Aorta (tissue), 5 donors: ENCODE data around the gene PLXNA2. TPM values are rescaled to one million over a fixed set of nuclear protein-coding genes. Genes with fewer than 3 reads are reported as not detected.

Experiments used
- ATAC-seq: fragments of 200-7000 bp; cut with Tn5 transposase; one replicate; pipeline ENCODE4 v1.9.1; 2022; ENCODE audit warnings: moderate library complexity; ENCODE audit not compliant: low FRiP score
- DNase-seq, 2 donors: peaks; one replicate each; pipeline ENCODE4 v3.0.0-alpha.2; 2020
- H3K27ac ChIP-seq, 2 donors: one replicate each; pipeline ENCODE4 v1.5.1; 2013; ENCODE audit warnings: low read length in 2 of 2, mild to moderate bottlenecking in 2 of 2, moderate library complexity in 2 of 2, control low read depth in 1 of 2, inconsistent platforms in 1 of 2, low read depth in 1 of 2
- H3K27me3 ChIP-seq, 2 donors: one replicate each; pipeline ENCODE4 v1.6.1; 2013; ENCODE audit warnings: control low read depth in 1 of 2, low read length in 1 of 2, mild to moderate bottlenecking in 1 of 2, moderate library complexity in 1 of 2; ENCODE audit not compliant: insufficient read depth in 2 of 2, control insufficient read depth in 1 of 2
- H3K36me3 ChIP-seq, 2 donors: one replicate each; pipeline ENCODE4 v1.6.1; 2013; ENCODE audit warnings: control low read depth in 1 of 2, low read length in 1 of 2, mild to moderate bottlenecking in 1 of 2; ENCODE audit not compliant: insufficient read depth in 2 of 2, control insufficient read depth in 1 of 2
- H3K4me1 ChIP-seq, 2 donors: one replicate each; pipeline ENCODE4 v1.6.1; 2013; ENCODE audit warnings: low read length in 2 of 2, control low read depth in 1 of 2, mild to moderate bottlenecking in 1 of 2, moderate library complexity in 1 of 2; ENCODE audit not compliant: insufficient read depth in 2 of 2, control insufficient read depth in 1 of 2
- H3K4me3 ChIP-seq, 2 donors: one replicate each; pipeline ENCODE4 v1.5.1; 2013; ENCODE audit warnings: low read length in 2 of 2, control low read depth in 1 of 2, mild to moderate bottlenecking in 1 of 2
- H3K9me3 ChIP-seq: one replicate; pipeline ENCODE4 v1.6.1; 2013; ENCODE audit warnings: mild to moderate bottlenecking, low read length; ENCODE audit not compliant: control insufficient read depth
- WGBS, 2 donors: extraction: QIAGEN DNeasy Blood & Tissue Kit; methylation state at CpG; one replicate each; pipeline ENCODE4 v1.1.7; 2013; 5-methylcytosine and 5-hydroxymethylcytosine counted together
- intact Hi-C, 2 donors: fragments of 100-400 bp; cut with DNase I; formaldehyde crosslinking; loops; one replicate each; pipeline versions ENCODE4 v1.14.2 to v1.15.0; 2022
- polyA plus RNA-seq, 2 donors: library from polyadenylated mRNA; stranded (reverse); fragments of 200-250 nt; gene quantifications; one replicate each; pipeline ENCODE4 v1.2.3, GENCODE V29; 2013
- total RNA-seq, 2 donors: library from RNA; stranded (reverse); fragmentation: NEBNext Ultra II Directional; extraction: Animal tissue kit (Norgen Biotek cat#: 25700); gene quantifications; one replicate each; pipeline ENCODE4 v1.2.1, GENCODE V29; 2021
- donor health status: healthy with polysubstance abuse.
- donor health status: Bipolar disorder and iron deficiency.
- donor health status: DM: no; HTN: no; CAD: no.
- donor health status: DM: no; HTN: no; CAD: no.
- donor health status: DM: yes; HTN: yes; CAD: no.

PLXNA2 gene
- total and polyA plus RNA-seq, 4 donors, result 2.9 to 37.3 (median 30.0) TPM

DNA sequence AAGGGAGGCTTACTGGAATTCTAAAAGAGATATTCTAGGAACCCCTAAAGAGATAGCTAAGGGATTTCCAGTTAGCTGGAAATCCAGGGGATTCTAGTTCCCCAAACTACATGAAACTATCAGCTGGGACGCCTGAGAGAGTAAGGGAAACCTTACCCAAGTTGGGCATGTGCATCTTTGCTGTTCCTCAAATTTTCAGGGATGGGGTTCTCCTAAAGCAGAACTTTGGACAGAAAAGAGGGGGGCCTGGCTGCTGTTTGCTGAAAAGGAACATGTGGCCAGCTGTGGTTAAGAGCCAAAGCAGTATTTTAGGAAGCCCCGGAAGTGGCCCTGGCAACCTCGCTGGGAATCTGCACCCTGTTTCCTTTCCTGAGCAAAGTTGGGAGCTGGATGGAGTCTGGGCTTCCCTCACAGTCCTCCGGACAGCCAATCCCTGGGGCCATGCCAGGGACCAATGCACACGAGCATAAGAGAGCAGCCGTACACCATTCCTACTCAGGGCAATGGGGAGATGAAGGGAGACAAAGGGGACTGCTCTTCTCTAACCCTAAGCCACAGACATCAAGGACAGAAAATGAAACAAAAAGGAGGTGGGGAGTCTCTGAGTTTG is 154.3 kb downstream of the PLXNA2 start:
- no peaks in the 10 kb centered on the region for H3K9me3 ChIP-seq
- ATAC-seq (no peak), DNase-seq (peak in 1 of 2 donors; percentile 53)
- H3K4me1 ChIP-seq, result no peaks in the 10 kb centered on the region
- intact Hi-C loops, result loop anchor here (5.0 kb wide), 2 partner anchors 68 to 157 kb away; no protein-coding TSS in a partner anchor
- H3K27ac ChIP-seq, result no peak overlapping the region
- no peak overlapping the region for H3K4me3 ChIP-seq
- H3K27me3 ChIP-seq, result no peaks in the 10 kb centered on the region
- peaks cover 0 to 8% of the 10 kb centered on the region in 2 donors for H3K36me3 ChIP-seq
- 14 to 15% methylated on average over 6 of the region's 6 CpGs for WGBS, 2 donors

DNA sequence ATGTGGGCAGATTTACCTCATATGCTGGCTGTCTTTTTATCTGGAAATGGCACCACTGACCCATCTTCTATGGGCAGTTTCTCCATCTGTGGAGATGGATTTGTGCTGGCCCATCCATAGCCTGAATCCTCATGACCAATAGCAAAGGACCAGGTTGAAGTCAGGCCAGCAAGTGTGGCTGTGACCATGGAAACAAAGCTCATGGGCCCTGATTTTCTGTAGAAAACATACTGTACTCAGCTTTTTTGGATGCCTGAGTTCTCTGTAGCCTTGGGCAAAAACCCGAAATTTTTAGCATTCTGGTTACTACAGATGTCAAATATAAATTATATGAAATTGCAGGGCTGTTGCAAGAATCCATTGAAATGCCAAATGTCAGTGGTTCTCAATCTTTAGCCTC is 155.0 kb downstream of the PLXNA2 start:
- no peak overlapping the region for H3K4me3 ChIP-seq
- DNase-seq, result no peak
- no peak overlapping the region for H3K27ac ChIP-seq
- no peak for ATAC-seq
- intact Hi-C loops, result no loop called here
- peaks cover 0 to 8% of the 10 kb centered on the region in 2 donors for H3K36me3 ChIP-seq
- 69 to 73% methylated on average over 1 of the region's 1 CpG for WGBS, 2 donors
- no peaks in the 10 kb centered on the region for H3K4me1 ChIP-seq
- no peaks in the 10 kb centered on the region for H3K9me3 ChIP-seq
- H3K27me3 ChIP-seq, result no peaks in the 10 kb centered on the region

DNA sequence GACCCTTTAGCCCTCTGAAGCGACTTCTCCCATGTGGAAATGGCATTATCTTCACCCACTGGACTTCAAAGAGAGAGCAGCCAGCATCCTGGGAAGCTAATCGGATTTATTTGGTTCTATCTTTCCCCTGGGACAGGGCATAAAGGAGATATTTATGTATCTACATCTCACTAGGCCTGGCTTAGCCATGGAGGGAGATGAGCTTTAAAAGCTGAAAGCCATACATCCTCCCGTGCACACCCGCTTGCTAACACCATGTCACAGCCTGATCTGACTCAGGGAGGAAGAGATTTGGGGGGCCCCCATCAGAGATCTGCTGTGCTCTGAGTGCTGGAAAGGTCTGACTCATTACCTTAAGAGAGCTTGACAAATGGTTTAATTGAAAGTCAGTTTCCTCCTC is 155.9 kb downstream of the PLXNA2 start:
- H3K36me3 ChIP-seq, result peaks cover 0 to 8% of the 10 kb centered on the region in 2 donors
- 93 to 96% methylated on average over 4 of the region's 4 CpGs for WGBS, 2 donors
- H3K4me1 ChIP-seq, result no peaks in the 10 kb centered on the region

DNA sequence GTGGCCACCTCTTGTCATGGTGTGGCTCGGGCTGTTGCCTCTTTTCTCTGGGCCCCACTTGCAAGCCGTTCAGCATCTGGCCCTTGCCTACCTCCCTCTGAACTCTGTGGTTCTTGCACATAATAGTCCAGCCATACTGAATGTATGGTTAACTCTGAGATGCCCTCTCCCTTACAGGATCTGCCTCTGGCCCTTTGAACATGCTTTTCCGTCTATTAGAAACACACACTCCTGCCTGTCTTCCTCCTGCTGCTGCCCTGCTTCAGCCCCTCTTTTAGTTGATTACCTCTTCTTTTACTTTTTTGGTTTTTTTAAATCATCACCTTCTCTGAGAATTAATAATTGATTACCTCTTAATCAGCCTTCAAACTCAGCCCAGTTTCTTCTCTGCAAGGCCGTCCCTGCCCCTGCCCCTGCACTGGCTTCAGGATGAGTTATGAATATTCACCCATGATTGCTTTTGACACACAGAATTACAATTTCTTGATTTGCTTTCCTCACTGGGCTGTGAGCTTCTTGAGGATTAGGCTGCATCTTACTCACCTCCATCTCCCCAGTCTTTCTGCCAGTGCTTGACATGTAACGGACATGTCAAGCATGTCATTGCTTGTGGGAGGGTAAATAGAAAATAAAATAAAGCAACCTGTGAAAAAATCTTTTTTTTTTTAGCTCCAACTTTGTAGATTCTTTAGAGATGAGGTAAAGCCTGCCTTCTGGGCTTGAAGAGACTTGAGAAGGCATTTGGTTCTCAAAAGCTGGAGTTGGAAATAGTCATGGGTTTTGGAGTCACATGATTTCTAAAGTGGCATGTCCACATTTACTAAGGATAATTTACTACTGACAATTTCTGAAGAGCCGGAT is 158.3 kb downstream of the PLXNA2 start:
- H3K27me3 ChIP-seq, result no peaks in the 10 kb centered on the region
- H3K27ac ChIP-seq, result peak overlapping the region in 1 of 2 donors; percentile 80
- intact Hi-C loops, result no loop called here
- ATAC-seq (no peak), DNase-seq (no peak)
- peaks cover 0 to under 1% of the 10 kb centered on the region in 2 donors for H3K36me3 ChIP-seq
- no peak overlapping the region for H3K4me3 ChIP-seq
- H3K4me1 ChIP-seq, result no peaks in the 10 kb centered on the region
- 59 to 60% methylated on average over 6 of the region's 6 CpGs for WGBS, 2 donors
- no peaks in the 10 kb centered on the region for H3K9me3 ChIP-seq

More for the DNA sequence above, 155.9 kb downstream of the PLXNA2 start:
- intact Hi-C loops, result no loop called here
- no peak for ATAC-seq
- H3K4me3 ChIP-seq, result no peak overlapping the region
- DNase-seq, result no peak
- no peak overlapping the region for H3K27ac ChIP-seq
- no peaks in the 10 kb centered on the region for H3K9me3 ChIP-seq
- no peaks in the 10 kb centered on the region for H3K27me3 ChIP-seq

DNA sequence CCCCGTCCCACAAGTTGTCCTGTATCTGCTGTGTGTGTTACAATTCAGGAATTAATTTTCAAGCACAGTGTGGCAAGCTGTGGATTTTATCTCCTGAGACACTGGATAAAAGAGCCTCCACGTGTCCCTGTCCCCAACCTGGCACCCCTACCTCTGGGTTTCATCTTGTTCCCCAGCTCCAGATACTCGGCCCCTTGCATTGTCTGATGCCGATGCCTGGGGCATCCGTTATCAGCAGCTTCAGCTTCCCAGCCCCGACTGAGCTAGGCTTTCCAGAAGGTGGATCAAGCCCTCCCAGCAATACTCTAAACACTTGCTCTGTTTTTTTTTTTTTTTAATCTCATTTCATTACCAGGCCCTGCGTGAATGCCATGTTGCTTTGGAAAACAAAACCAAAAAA is 159.4 kb downstream of the PLXNA2 start:
- no peak for ATAC-seq
- intact Hi-C loops, result no loop called here
- DNase-seq, result no peak
- H3K36me3 ChIP-seq, result peaks cover 0 to 2% of the 10 kb centered on the region in 2 donors
- no peak overlapping the region for H3K4me3 ChIP-seq
- 83 to 87% methylated on average over 7 of the region's 7 CpGs for WGBS, 2 donors
- H3K27ac ChIP-seq, result no peak overlapping the region
- H3K9me3 ChIP-seq, result no peaks in the 10 kb centered on the region
- H3K4me1 ChIP-seq, result no peaks in the 10 kb centered on the region
- H3K27me3 ChIP-seq, result no peaks in the 10 kb centered on the region

DNA sequence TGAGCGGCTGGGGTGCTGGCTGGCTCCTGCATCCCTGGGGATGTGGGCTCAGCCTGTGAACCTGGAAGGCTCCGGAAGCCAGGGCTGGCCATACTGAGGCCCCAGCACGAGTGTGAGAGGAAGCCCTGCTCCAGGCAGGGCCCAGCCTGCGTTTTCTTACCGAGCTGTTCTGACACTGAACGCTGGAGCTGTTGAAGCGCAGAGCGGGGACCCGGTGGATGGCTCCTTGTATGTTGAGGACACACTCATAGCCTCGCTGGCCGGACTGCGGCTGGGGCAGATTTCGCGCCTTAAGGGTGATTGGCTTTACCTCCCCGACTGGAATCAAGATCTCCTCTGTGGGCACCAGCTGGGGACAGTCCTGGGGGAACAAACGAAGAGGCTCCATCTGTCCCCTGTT is 160.0 kb downstream of the PLXNA2 start:
- Histone ChIP-seq H3K9me3 (no peaks in the 10 kb centered on the region), H3K36me3 (peaks cover 0 to 2% of the 10 kb centered on the region in 2 donors), H3K27me3 (no peaks in the 10 kb centered on the region), H3K4me1 (no peaks in the 10 kb centered on the region), H3K27ac (no peak overlapping the region), H3K4me3 (no peak overlapping the region)
- ATAC-seq, result no peak
- 94% methylated on average over 16 of the region's 16 CpGs for WGBS, 2 donors
- intact Hi-C loops, result no loop called here
- no peak for DNase-seq

DNA sequence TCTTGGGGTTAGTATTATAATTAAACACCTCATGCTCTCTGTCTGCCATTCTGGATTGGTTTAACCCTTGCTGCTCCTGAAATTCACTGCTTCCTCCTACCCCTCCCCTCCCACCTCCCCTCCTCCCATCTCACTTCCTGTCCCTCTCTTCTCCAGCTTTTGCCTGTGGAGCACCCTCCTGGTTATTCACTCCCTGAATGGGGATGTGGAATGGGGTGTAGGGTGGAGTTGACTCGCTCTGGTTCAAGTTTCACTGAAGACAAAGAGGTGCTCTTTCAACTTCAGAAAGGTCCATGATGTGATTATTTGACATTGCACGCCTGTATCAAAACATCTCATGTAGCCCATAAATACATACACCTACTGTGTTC is 160.5 kb downstream of the PLXNA2 start:
- 97 to 98% methylated on average over 2 of the region's 2 CpGs for WGBS, 2 donors
- Histone ChIP-seq H3K27ac (no peak overlapping the region), H3K4me3 (no peak overlapping the region), H3K4me1 (no peaks in the 10 kb centered on the region), H3K27me3 (no peaks in the 10 kb centered on the region), H3K9me3 (no peaks in the 10 kb centered on the region), H3K36me3 (peaks cover 0 to 2% of the 10 kb centered on the region in 2 donors)
- ATAC-seq, result no peak
- no peak for DNase-seq
- intact Hi-C loops, result no loop called here

DNA sequence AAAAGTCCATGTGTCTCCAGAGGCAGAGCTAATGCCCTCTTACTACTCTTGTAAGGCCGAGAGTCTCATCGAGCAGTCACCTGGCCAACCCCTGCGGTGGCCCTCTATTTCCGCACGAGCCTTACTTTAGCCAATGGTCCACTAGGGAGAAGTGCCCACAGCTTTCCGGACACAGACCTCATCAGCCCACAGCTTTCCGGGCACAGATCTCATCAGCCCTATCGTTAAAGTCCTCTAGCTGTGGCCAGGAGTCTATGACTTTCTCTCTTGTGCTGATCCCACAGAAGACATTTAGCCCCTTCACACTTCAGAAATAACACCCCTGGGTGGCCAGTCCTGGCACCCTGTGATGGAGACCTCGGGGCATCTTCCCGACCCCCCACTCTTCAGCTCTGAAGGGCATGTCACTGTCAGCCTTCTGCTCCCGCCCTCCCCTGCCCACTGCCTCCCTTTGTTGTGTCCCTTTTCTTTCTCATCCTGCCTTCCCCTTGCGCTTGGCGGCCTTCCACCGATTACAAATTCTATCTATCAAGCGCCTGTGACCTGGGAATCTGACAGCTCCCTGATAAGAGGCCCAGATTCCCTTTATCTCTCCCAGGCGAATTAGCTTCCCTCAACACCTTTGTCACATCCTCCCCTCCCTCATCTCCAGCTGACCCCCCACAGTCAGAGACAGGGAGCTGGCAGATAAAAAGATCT is 161.0 kb downstream of the PLXNA2 start:
- no peak overlapping the region for H3K27ac ChIP-seq
- no peaks in the 10 kb centered on the region for H3K9me3 ChIP-seq
- DNase-seq, result no peak
- no peaks in the 10 kb centered on the region for H3K27me3 ChIP-seq
- H3K4me3 ChIP-seq, result no peak overlapping the region
- no peaks in the 10 kb centered on the region for H3K4me1 ChIP-seq
- ATAC-seq, result no peak
- H3K36me3 ChIP-seq, result peaks cover 0 to 2% of the 10 kb centered on the region in 2 donors
- intact Hi-C loops, result no loop called here
- 87 to 91% methylated on average over 16 of the region's 16 CpGs for WGBS, 2 donors
